GM21576 (cell line): Measurements from ENCODE around the gene ITM2C.
A peak's percentile ranks its signal among the peaks of the same experiment; 100 is the strongest.

Experiments used
- ATAC-seq: cut with Tn5 transposase; IDR thresholded peaks from one replicate; pipeline ENCODE4 v1.9.1; 2021; ENCODE audit warnings: mild to moderate bottlenecking, moderate library complexity; ENCODE audit not compliant: unreplicated experiment

Gene ITM2C

DNA sequence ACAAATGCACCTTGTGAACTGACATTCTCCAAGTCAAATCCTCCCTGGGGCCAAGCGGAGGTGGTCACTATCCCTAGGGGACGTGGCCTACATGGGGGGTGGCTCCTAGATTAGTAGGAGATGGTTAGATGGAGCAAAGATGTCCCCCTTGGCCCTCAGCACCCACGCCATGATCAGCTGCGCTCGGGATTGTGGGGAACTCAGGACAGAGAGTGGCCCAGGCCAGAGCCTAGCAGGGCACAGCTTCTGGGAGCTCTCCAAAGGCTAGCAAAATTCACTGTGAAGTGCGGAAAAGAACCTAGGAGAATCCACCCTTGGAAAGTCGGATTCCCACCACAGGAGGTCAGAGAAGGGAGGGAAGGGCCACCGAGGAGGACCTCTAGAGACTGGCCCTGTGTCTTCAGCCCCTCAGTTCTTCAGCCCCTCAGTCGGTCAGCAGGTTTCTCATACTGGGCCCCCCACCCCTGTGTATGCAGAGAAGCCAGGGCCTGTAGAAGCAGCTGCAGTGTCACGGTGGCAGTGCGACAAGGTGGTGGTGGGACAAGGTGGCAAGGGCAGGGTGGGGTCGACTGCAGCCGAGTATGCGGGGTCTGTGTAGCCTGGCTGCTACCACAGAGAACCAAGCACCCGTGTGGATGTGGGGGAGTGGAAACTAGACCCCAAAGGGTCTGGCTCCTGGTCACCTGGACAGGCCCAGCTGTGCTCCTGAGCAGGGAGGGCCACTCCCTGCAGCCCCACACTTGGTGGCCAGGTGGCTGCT lies 41.9 kb downstream of the ITM2C start:
- ATAC-seq, result no peak

GRCh38 chr2:230907361-230908091 lies 42.8 kb downstream of the ITM2C start:
- ATAC-seq, result no peak

DNA sequence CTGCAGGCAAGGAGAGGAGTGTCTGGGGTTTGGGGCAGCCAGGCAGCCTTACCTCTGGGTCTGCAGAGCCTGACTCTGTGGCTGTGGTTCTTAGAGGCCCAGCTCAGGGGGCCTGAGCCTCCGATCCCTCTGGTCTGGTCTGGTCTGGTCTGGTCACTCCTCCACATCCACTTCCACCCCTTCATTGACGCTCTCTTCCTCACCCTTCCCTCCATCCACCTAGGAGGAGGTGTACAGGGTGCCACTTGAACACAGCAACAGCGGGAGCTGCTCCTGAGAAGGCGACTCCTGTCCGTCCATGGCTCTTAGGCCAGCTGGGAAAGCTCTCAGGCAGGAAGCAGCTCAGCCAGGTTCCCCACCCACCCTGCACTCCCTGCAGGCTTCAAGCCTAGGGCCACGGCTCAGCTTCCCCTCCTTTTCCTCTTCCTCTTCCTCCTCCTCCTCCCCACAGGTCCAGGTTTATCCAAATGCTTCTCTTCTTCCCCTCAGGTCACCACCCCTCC lies 43.4 kb downstream of the ITM2C start:
- no peak for ATAC-seq

DNA sequence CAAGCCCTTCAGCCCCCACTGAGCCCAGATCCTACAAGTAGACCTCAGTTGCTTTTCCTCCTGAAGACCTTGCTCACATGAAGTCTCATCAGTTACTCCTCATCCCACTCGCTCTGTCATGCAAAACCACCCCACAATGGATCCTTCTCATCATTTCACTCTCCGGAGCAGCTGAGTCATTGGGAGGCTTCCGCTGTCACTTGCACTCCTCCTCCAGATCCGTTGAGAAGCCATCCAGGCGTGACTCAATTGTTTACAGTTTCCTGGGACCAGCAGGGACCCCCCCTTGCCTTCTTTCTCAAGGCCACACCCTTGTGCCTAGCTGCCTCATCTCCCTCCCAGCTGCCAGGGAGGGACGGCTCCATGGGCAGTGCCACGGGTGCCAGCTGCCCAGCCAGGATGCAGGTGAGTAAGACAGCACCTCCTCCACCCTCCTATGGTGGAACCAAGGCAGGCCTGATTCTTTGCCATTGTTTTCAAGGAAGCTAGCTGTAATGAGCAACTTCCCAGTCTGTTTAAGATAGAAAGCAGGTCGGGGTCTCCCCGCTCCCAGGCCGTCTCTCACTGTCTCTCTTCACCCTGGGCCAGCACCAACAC lies 44.0 kb downstream of the ITM2C start:
- no peak for ATAC-seq

DNA sequence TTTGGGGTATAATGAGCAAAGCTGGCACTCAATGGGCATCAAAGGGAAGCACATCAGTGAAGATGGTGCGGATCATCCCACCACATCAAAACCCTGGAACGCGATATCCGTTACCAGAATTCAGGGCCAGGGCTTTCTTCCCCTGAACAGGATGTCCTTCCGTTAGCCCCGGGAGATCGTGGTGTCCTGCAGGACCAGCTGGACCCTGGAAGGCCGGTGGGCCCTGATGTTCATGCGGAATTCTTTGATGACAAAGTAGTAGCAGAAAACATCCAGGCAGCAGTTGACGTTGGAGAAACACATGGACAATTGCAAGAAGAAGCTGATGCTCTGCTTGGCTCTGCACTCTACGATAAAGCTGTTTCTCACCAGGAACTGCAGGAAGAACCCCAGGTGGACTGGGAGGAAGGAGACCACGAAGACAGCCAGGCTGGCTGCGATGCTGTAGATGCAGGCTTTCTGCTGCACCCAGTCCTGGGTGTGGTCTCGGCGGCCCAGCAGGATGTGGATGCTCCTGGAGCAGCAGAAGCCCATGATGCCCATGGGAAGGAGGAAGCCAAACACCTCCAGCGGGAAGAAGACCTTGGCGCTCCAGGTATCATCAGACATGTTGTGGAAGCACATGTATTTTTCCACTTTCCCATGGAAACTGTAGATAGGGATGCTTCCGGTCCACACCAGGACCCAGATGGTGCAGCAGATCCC lies 45.3 kb downstream of the ITM2C start:
- ATAC-seq, result no peak

DNA sequence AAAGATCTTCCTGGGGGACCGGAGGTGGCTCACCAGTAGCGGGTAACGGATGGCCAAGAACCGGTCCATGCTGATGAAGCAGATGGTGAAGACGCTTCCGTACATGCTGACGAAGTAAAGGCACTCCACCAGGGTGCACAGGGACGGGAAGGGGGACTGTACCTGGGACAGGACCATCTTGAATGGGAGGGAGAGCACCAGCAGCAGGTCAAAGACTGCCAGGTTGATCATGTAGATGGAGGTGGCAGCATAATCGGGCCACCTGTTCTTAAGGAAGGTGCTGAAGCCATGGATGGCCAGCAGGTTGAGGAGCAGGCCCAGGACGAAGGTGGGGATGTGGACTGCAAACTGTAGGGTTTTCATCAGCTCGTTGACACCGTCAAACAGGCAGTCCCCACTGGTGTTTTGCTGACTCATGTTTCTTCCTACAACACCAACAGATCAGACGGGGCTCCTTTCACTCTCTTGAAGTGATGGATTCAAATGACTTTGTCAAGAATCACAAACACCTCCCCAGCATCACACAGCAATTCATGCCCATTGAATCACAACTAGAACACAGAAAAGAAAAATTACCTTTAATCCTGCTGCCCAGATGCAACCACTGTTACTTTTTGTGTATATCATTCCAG lies 45.9 kb downstream of the ITM2C start:
- ATAC-seq, result no peak

DNA sequence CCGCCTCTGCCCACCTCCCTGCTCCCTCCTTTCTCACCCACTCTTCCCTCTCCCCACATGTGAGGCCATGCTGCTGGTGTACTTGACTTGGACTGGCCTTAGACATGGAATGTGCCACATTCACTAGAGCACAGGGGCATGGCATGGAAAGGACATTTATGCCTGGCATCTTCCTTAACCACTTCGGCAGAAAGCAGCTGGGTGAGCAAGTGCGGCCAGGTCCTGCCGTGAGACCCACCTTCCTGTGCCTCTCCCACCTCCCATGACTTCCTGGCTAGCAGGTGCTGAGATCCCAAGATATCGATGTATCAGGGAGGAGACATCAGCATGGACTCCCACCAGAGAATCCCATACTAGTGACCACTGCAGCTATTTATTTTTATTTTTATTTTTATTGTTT lies 47.3 kb downstream of the ITM2C start:
- no peak for ATAC-seq

- no peak for ATAC-seq
These were observed 48.0 kb downstream of the ITM2C start for GRCh38 chr2:230912724-230913123.

- ATAC-seq, result no peak
These were observed 48.8 kb downstream of the ITM2C start for GRCh38 chr2:230913406-230914143.

DNA sequence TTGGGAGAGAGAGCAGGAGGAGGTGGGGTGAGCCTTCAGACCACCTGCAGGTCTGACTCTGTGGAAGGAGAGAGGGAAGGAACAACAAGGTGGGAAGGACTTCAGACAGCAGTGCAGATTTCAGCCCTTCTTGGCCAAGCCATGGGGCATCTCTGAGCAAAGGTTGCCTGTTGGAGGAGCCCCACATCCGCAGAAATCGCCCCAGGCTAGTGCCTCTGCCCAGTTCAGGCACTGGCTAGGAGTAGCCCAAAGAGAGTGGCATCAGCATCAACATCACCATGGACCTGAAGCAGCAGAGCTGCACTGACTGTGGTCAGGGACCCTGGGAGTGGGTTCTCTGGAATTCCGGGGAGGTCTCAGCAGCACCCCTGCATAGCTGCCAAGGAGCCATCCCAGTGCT lies 50.1 kb downstream of the ITM2C start:
- ATAC-seq, result no peak

- ATAC-seq, result no peak
These were observed 50.6 kb downstream of the ITM2C start for GRCh38 chr2:230915319-230915718.

GRCh38 chr2:230916218-230916617 lies 51.5 kb downstream of the ITM2C start:
- ATAC-seq, result no peak

- no peak for ATAC-seq
These were observed 54.5 kb downstream of the ITM2C start for GRCh38 chr2:230919240-230919639.

DNA sequence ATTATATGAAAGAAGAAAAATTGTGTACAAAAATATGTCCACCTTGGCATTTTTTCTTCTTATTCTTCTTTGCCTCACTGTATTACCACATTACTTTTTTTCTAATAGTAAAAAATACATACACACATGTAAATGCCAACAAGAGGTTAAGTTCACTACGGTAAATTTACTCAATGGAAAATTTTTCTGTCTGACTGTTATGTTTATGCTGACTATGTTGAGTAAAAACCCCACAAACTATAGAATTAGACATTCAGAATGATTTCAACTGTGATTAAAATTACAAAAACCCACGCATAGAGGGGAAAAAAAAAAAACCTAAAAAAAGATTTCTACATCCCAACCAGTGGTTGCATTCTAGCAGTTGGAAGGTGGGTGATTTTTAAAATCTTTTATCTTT lies 54.9 kb downstream of the ITM2C start:
- ATAC-seq, result no peak

DNA sequence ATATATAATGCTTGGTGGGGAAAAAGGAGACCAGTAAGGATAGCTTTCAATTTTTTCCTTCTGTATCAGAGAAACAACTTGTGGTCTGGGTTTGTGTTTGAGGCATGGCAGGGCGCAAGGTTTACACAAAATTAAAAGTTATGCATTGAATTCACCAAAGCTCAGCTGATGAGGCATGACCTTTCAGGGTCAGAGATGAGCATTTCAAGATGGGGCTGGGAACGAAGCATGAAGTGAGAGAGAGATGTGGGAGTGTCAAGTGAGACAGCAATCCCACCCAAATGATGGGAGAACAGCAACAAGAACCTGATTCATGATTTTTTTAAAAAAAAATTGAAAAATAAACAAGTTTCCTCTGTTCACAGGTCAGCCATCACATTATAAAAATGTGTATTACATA lies 55.4 kb downstream of the ITM2C start:
- ATAC-seq, result no peak

DNA sequence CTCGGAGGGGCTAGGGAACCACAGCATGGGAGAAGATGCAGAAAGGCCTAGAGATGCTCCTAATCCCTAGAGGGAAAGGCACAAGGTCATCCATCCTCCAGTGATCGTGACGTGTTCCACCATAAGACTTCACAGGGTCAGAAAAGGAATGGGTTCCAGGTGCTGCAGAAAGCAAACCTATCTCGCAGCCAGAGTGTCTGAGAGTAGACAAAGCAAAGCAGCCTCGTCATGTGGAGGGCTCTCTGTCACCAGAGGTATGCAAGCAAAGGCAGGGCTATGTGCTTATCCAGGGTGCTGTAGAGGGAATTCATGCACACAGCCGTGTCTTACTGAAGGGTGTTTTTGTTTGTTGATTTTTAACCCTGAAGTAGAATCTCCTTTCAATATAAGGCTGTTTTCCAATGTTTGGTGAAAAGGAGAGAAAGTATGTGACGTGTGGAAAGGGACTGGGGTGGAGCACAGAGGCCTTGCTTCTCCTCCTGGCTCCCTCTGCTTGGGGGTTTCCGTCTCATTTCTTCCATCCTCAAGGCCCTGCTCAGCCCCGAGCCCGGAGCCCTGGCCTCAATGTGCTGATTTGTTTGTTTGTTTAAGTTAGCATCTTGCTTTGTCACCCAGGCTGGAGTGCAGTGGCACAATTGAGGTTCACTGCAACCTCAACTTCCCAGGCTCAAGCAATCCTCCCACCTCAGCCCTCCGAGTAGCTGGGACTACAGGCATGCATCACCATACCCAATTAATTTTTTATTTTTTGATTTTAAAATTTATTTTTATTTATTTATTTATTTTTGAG lies 57.3 kb downstream of the ITM2C start:
- ATAC-seq, result no peak

GRCh38 chr2:230922951-230923717 lies 58.4 kb downstream of the ITM2C start:
- no peak for ATAC-seq

DNA sequence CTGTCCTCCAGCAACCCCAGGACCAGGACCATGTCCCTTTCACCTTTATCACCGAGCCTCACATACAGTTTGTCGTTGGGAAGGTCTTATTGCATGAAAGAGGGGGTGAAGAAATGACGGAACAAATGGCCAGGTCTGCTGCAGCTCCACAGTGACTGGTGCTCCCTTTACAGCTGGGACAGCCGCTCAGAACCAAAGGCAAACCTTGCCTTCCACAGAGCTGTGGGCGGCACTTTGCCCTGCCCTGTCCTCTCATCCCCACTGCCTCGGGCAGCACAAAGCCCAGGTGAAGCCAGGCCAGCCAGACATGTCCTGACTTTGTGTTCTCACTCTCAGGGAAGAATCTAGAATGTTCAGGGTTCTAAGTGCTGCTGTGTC lies 59.3 kb downstream of the ITM2C start:
- peak; percentile 5 for ATAC-seq
